Heart left ventricle (tissue), 13 donors: ENCODE measurements around the gene P3H3.
A peak's percentile ranks its signal among the peaks of the same experiment; 100 is the strongest.

Source experiments
- POLR2A ChIP-seq, 2 donors: fragments of 450-650 bp; IDR thresholded peaks; one replicate each; pipeline ENCODE4 v1.6.1; 2017; ENCODE audit warnings: antibody characterized with exemption in 2 of 2, mild to moderate bottlenecking in 2 of 2, moderate library complexity in 2 of 2
- TF ChIP-seq, protein P1 (sequence below), 12 donors: fragments of 200-600 bp; sonication (generic) in 4 of 12; IDR thresholded peaks; one replicate each; pipeline versions ENCODE4 v1.5.0 to v1.8.0; 2018 to 2022; ENCODE audit warnings: antibody characterized with exemption in 12 of 12, mild to moderate bottlenecking in 5 of 12
- donor health status: ischemic (EF 13 %, LVEDD 7.1; RV severe dilation, severe dysfunction).
- donor health status: DM: no; HTN: yes; CAD: no.
- donor health status: DM: no; HTN: no; CAD: no.
- donor health status: ischemic (EF 25% LVEDD 6.9; RV normal size, moderate dysfunction).
- donor health status: ischemic (EF 25% LVEDD 5.7; RV mildly dilated, moderate dysfunction).
- donor health status: ischemic (EF 35%, LVEDD 5.7; RV mildly dilated, moderate dysfunction).
- donor health status: nonischemic (EF 11% LVEDD 7.7; RV severe dilation, severe dysfunction).
- donor health status: DM: yes; HTN: yes; CAD: no.
- donor health status: PGD.
- donor health status: ischemic (EF 29% LVEDD 5.4; RV normal size, mild dysfunction).
- donor health status: nonischemic (EF 23%, LVEDD 6.1; RV moderate dilation, normal function).

DNA sequence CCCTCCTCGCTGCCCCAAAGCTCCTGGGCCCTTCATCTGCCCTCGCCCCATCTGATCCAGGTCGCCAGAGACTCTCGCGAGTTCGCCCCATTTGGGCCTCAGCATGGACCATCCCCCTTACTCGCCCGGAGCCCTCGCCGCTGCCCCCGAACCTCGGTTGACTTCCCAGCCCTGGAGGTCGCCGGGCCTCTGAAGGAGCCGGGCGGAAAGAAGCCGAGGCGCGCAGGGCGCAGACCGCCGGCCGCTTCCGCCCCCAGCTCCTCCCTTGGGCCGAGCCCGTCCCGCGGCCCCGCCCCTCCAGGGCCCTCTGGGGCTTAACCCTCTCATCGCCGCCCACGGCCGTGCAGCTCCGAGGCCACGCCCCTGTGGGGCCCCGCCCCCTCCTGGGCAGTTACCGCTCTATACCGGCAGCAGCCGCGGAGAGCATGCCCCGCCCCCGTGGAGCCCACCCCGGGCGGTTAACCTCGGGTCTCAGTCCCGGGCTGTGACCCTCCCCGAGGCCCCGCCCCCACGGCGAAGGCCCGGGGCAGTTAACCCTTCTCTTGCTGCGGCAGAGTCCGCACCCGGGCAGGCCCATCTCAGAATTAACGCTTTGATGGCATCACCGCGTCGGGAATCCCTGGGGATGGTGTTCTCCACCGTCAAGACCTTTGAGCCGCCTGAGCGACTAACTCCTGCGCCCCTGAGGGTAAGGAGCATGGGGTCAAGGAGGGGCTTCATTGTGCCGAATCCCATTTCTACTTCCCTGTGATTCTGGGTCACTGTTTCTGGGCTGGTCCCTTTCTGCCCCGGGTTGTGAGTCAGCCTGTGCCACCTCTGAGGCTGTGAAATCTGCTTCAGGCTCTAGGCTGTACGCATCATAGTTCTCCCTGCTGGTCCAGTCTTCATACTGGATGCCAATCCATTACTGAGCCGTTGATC lies 45.1 kb downstream of the P3H3 start, which contains the start of gene SPSB2:
- peak; percentile 18 to 72 for TF ChIP-seq POLR2A (IDR thresholded peaks at IDR 0.05)
- TF ChIP-seq, protein P1, sequence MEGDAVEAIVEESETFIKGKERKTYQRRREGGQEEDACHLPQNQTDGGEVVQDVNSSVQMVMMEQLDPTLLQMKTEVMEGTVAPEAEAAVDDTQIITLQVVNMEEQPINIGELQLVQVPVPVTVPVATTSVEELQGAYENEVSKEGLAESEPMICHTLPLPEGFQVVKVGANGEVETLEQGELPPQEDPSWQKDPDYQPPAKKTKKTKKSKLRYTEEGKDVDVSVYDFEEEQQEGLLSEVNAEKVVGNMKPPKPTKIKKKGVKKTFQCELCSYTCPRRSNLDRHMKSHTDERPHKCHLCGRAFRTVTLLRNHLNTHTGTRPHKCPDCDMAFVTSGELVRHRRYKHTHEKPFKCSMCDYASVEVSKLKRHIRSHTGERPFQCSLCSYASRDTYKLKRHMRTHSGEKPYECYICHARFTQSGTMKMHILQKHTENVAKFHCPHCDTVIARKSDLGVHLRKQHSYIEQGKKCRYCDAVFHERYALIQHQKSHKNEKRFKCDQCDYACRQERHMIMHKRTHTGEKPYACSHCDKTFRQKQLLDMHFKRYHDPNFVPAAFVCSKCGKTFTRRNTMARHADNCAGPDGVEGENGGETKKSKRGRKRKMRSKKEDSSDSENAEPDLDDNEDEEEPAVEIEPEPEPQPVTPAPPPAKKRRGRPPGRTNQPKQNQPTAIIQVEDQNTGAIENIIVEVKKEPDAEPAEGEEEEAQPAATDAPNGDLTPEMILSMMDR (IDR thresholded peaks at IDR 0.05): peak in 1 of 12 donors; percentile 20
